Subcutaneous adipose tissue (tissue), 4 donors: Measurements from ENCODE around the gene AP5B1. TPM values are rescaled to one million over a fixed set of nuclear protein-coding genes. Genes with fewer than 3 reads are reported as not detected.

Experiments used
- CTCF ChIP-seq: fragments of 450-650 bp; IDR thresholded peaks from one replicate; pipeline ENCODE4 v1.5.1; 2016; ENCODE audit warnings: low read depth, mild to moderate bottlenecking, control low read depth, antibody characterized with exemption, moderate library complexity
- total RNA-seq, 4 donors: library from RNA; depleted of rRNA; stranded (reverse); fragments of >200 nt; gene quantifications; one replicate each; pipeline ENCODE4 v1.1.0, GENCODE V29; 2016

The AP5B1 gene
- total RNA-seq, 4 donors from 2014 or later, result 7.0 to 30.0 (median 14.6) TPM

- no peak for TF ChIP-seq CTCF
Observed at GRCh38 chr11:65809496-65809895, 28.7 kb upstream of the AP5B1 start.

- TF ChIP-seq CTCF, result no peak
Observed at GRCh38 chr11:65808744-65809341, 28.1 kb upstream of the AP5B1 start.

GRCh38 chr11:65806979-65807378 is 26.2 kb upstream of the AP5B1 start:
- no peak for TF ChIP-seq CTCF

GRCh38 chr11:65803797-65804492 is 23.2 kb upstream of the AP5B1 start:
- TF ChIP-seq CTCF, result no peak

- TF ChIP-seq CTCF, result no peak
Observed at GRCh38 chr11:65802841-65803240, 22.1 kb upstream of the AP5B1 start.

- TF ChIP-seq CTCF, result no peak
Observed at GRCh38 chr11:65801153-65801987, 20.6 kb upstream of the AP5B1 start.

- TF ChIP-seq CTCF, result no peak
Observed at GRCh38 chr11:65798882-65799281, 18.1 kb upstream of the AP5B1 start.
